GM20000 (cell line): Measurements from ENCODE around the gene S1PR4.
"Not testable (repeated sequence)": the region's sequence is repeated elsewhere in the genome, so short reads cannot be mapped to it uniquely, and the experiment has no call there.

Experiments
- DNase-seq: peaks from one replicate; pipeline ENCODE4 v3.0.0; 2012; ENCODE audit warnings: low spot score
- TF ChIP-seq, protein P1 (sequence below): IDR thresholded peaks from 2 replicates; pipeline ENCODE4 v1.5.1; 2012; ENCODE audit warnings: mild to moderate bottlenecking, control low read depth; ENCODE audit errors: extremely low read depth, missing control alignments

The S1PR4 gene

DNA sequence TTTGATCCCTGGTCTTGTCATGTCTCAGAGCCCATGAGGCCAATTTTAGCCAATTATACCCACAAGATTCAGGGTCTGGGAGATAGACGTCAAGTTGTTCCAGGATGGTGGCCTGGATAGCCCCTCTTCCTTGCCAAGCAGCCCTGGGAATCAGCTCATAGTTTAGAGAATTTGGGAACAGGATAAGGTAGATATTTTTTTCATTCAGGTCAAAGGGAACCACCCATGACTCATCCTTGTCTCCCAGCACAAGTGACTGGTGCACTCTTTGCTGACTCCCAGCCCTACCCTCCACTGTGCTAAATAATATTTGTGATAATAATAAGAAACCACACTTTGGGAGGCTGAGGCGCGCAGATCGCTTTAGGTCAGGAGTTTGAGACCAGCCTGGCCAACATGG lies 17.1 kb upstream of the S1PR4 start:
- DNase-seq: no peak
- TF ChIP-seq, protein P1, sequence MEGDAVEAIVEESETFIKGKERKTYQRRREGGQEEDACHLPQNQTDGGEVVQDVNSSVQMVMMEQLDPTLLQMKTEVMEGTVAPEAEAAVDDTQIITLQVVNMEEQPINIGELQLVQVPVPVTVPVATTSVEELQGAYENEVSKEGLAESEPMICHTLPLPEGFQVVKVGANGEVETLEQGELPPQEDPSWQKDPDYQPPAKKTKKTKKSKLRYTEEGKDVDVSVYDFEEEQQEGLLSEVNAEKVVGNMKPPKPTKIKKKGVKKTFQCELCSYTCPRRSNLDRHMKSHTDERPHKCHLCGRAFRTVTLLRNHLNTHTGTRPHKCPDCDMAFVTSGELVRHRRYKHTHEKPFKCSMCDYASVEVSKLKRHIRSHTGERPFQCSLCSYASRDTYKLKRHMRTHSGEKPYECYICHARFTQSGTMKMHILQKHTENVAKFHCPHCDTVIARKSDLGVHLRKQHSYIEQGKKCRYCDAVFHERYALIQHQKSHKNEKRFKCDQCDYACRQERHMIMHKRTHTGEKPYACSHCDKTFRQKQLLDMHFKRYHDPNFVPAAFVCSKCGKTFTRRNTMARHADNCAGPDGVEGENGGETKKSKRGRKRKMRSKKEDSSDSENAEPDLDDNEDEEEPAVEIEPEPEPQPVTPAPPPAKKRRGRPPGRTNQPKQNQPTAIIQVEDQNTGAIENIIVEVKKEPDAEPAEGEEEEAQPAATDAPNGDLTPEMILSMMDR: no peak

DNA sequence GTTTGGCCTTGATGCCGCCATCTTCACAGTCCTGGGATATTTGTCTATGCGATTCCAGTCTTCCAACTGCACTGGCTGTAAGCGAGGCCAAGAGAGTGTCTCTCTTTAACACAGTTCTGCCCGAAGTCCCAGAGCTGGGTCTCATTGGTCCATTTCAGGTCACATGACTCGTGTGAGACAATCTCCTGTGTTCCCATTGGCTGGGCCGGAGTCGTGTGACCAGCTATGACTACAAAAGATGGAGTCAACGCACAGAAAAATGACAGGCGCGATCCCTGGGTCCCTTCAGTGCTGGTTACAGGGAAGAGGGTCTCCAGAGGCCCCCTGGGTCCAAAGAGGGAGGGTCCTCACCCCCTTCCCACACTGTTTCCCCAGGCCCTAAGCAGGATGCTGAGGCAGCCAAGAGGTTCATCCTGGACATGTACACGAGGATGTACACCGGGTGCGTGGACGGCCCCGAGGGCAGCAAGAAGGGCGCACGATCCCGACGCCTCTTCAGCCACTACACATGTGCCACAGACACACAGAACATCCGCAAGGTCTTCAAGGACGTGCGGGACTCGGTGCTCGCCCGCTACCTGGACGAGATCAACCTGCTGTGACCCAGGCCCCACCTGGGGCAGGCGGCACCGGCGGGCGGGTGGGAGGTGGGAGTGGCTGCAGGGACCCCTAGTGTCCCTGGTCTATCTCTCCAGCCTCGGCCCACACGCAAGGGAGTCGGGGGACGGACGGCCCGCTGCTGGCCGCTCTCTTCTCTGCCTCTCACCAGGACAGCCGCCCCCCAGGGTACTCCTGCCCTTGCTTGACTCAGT lies 15.9 kb upstream of the S1PR4 start:
- TF ChIP-seq, protein P1: no peak
- DNase-seq: no peak

GRCh38 chr19:3163230-3163886 lies 15.2 kb upstream of the S1PR4 start:
- TF ChIP-seq, protein P1: peak; percentile 88
- peak; percentile 88 for DNase-seq

DNA sequence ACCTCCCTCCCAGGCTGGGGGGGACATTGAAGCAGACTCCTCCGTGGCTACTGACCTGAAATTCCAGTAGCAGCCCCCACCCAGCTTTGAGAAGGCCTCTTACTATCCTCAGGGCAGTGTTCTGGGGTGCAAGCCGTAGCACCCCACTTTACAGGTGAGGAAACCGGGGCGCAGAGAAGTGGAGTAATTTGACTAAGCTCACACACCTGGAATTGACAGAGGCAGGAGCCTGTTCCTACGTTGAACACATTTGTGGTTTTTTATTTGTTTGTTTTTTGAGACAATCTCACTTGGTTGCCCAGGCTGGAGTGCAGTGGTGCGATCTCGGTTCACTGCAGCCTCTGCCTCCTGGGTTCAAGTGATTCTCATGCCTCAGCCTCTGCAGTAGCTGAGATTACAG lies 14.6 kb upstream of the S1PR4 start:
- DNase-seq: no peak
- TF ChIP-seq, protein P1: no peak

DNA sequence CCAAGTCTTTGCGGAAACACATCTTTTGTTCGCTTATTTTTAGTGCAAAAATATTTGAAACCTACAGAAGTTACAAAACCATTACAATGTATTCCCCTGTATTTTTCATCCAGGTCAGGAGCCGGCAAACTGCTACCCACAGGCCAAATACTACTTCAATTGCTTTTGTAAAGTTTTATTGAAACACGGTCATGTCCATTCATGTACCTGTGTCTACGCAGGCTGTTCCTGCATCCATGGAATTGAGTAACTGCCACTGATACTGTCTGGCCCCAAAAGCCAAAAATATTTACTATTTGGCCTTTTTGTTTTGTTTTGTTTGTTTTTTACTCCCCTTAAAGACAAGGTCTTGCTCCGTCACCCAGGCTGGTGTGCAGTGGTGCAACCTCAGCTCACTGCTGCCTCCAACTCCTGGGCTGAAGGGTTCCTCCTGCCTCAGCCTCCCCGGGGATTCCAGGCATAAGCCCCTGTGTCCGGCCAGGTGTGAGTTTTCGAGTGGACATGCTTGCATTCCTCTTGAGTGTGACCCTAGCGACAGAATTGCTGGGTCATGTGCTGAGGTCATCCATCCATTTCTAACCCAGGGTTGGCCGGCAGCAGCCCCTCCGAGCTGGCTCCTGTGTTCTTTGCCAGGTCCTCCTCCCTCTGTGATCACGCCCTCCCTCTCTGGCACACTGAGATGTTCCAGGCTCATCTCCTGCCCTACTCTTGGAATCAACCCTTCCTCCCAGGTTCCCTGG lies 10.9 kb upstream of the S1PR4 start:
- no peak for DNase-seq
- TF ChIP-seq, protein P1: no peak

- TF ChIP-seq, protein P1: no peak
- DNase-seq: no peak
Observed at GRCh38 chr19:3171894-3172672, 6.5 kb upstream of the S1PR4 start.

DNA sequence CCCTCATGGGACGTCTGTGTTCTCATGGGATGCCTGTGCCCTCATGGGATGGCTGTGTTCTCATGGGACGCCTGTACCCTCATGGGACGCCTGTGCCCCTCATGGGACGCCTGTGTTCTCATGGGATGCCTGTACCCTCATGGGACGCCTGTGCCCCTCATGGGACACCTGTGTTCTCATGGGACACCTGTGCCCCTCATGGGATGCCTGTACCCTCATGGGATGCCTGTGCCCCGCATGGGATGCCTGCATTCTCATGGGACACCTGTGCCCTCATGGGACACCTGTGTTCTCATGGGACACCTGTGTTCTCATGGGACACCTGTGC lies 5.9 kb upstream of the S1PR4 start:
- DNase-seq: not testable (repeated sequence)
